HepG2 (cell line): Measurements from ENCODE around the gene ZNF831. TPM values are rescaled to one million over a fixed set of nuclear protein-coding genes. Genes with fewer than 3 reads are reported as not detected.
A peak's percentile ranks its signal among the peaks of the same experiment; 100 is the strongest.

ENCODE experiments used
- ATAC-seq: fragments of 200-7000 bp; cut with Tn5 transposase; 3 replicates; pipeline ENCODE4 v1.9.1; 2020; ENCODE audit warnings: mild to moderate bottlenecking, moderate library complexity
- BruUV-seq: library from RNA; stranded (reverse); fragments of 400-500 nt; replicated peaks from 2 replicates; lab custom pipeline; 2021; lab: Mats Ljungman, UMichigan
- CTCF ChIA-PET: fragments of 300-600 bp; formaldehyde crosslinking; extraction: SDS; loops from one replicate; lab custom pipeline; 2021; ENCODE audit warnings: low total read pairs, inconsistent platforms, low intra/inter-chr PET ratio; lab: Yijun Ruan, JAX
- POLR2A ChIA-PET: fragments of 350-600 bp; sonication (Branson Sonifier 250); formaldehyde crosslinking; loops from one replicate; lab custom pipeline; 2020; ENCODE audit warnings: antibody characterized with exemption, inconsistent platforms; lab: Yijun Ruan, JAX
- DNase-seq: peaks from one replicate; pipeline ENCODE4 v3.0.0-alpha.2; 2015; ENCODE audit warnings: low spot score
- FAIRE-seq: peaks from 3 replicates; lab custom pipeline; 2011; peaks lifted over from hg19 to GRCh38; lab: Jason Lieb, UNC
- H2AFZ ChIP-seq: one replicate; pipeline ENCODE4 v1.6.1; 2011; ENCODE audit warnings: low read length, inconsistent platforms
- H3K27ac ChIP-seq: fragments of 300-600 bp; 3 replicates; pipeline ENCODE4 v1.8.0; 2011; ENCODE audit warnings: mixed run types, mild to moderate bottlenecking, mixed read lengths, low read length, inconsistent platforms; ENCODE audit not compliant: insufficient read depth; ENCODE audit errors: extremely low read length
- H3K27me3 ChIP-seq, 2 experiments: fragments of 200-600 bp in 1 of 2; 2 replicates in 1 of 2; 3 replicates in 1 of 2; pipeline versions ENCODE4 v1.6.0 to v1.8.0; 2011; ENCODE audit warnings: low read length in 2 of 2, mild to moderate bottlenecking in 2 of 2, moderate library complexity in 2 of 2, inconsistent platforms in 1 of 2; ENCODE audit not compliant: insufficient read depth in 2 of 2, control insufficient read depth in 1 of 2
- H3K36me3 ChIP-seq, 2 experiments: fragments of 200-600 bp in 1 of 2; replicated peaks in 1 of 2; 2 replicates in 1 of 2; 3 replicates in 1 of 2; pipeline versions ENCODE4 v1.5.1 to v1.8.0; 2011; ENCODE audit warnings: low read length in 2 of 2, inconsistent platforms in 1 of 2; ENCODE audit not compliant: insufficient read depth in 2 of 2, control insufficient read depth in 1 of 2
- H3K4me1 ChIP-seq: 2 replicates; pipeline ENCODE4 v1.5.1; 2012; ENCODE audit warnings: low read length, inconsistent platforms; ENCODE audit not compliant: insufficient read depth
- H3K4me2 ChIP-seq: 2 replicates; pipeline ENCODE4 v1.6.0; 2011; ENCODE audit warnings: low read depth, low read length, inconsistent platforms
- H3K4me3 ChIP-seq, 3 experiments: fragments of 200-600 bp in 1 of 3; sonication (generic), shearing (Covaris generic) in 1 of 3; replicated peaks in 1 of 3; 2 replicates each; pipeline ENCODE4 v1.5.1; 2011 to 2016; ENCODE audit warnings: low read length in 3 of 3, inconsistent platforms in 2 of 3, low read depth in 2 of 3, mild to moderate bottlenecking in 2 of 3, control low read depth in 1 of 3, mixed read lengths in 1 of 3; ENCODE audit not compliant: insufficient read depth in 1 of 3
- H3K79me2 ChIP-seq: one replicate; pipeline ENCODE4 v1.6.1; 2011; ENCODE audit warnings: low read length, inconsistent platforms; ENCODE audit not compliant: insufficient read depth
- H3K9ac ChIP-seq: 2 replicates; pipeline ENCODE4 v1.6.0; 2011; ENCODE audit warnings: mild to moderate bottlenecking, low read depth, low read length, inconsistent platforms; ENCODE audit not compliant: insufficient read depth
- H3K9me3 ChIP-seq: 2 replicates; pipeline ENCODE4 v1.5.1; 2012; ENCODE audit warnings: mild to moderate bottlenecking, low read length
- H4K20me1 ChIP-seq: 2 replicates; pipeline ENCODE4 v1.6.0; 2011; ENCODE audit warnings: inconsistent platforms, mild to moderate bottlenecking, low read length, moderate library complexity; ENCODE audit not compliant: insufficient read depth
- CCAR2 ChIP-seq: fragments of 200-400 bp; formaldehyde crosslinking; optimal IDR thresholded peaks from 2 replicates; pipeline ENCODE3; 2018; ENCODE audit warnings: low read depth, mild to moderate bottlenecking, low read length, moderate library complexity
- MTERF4 ChIP-seq: sonication (generic); formaldehyde crosslinking; IDR thresholded peaks from 2 replicates; pipeline ENCODE4 v1.8.0; 2023; ENCODE audit warnings: mild to moderate bottlenecking, missing genetic modification reagents
- ZNF333 ChIP-seq: sonication (generic); formaldehyde crosslinking; IDR thresholded peaks from 2 replicates; pipeline ENCODE4 v1.4.0; 2020; ENCODE audit warnings: mild to moderate bottlenecking, missing genetic modification reagents, borderline replicate concordance
- ZNF503 ChIP-seq: sonication (generic); formaldehyde crosslinking; IDR thresholded peaks from 2 replicates; pipeline ENCODE4 v1.4.0; 2020; ENCODE audit warnings: missing genetic modification reagents
- WGBS: methylation state at CpG from one replicate; pipeline ENCODE4 v1.1.6; 2017; ENCODE audit warnings: low lambda C conversion rate; 5-methylcytosine and 5-hydroxymethylcytosine counted together
- in situ Hi-C: cut with HindIII; loops from 2 replicates; pipeline ENCODE4 v1.10.0; 2017; ENCODE audit warnings: low pct_unique_long_range_greater_than_20kb; ENCODE audit not compliant: extremely low pct_ligation_motif_present
- intact Hi-C: fragments of 100-400 bp; cut with micrococcal nuclease; formaldehyde crosslinking; loops from one replicate; pipeline ENCODE4 v1.10.0; 2022; ENCODE audit not compliant: unreplicated experiment
- polyA plus RNA-seq, 8 experiments: library from polyadenylated mRNA; depleted of rRNA in 3 of 8; stranded (reverse) in 7 of 8; unstranded in 1 of 8; fragments of >200 nt; fragmentation: Illumina TruSeq in 4 of 8; extraction: Trizol in 4 of 8; gene quantifications; 2 replicates each; pipeline versions ENCODE4 v1.2.1 to v1.2.3, GENCODE V29; 2011 to 2016; ENCODE audit warnings: low read depth in 4 of 8, missing spikeins in 1 of 8, mixed read lengths in 1 of 8; ENCODE audit not compliant: insufficient read depth in 1 of 8
- total RNA-seq, 5 experiments: library from RNA; depleted of rRNA; stranded (reverse); fragments of >200 nt; fragmentation: Illumina TruSeq; extraction: Trizol; gene quantifications; 2 replicates each; pipeline ENCODE4 v1.2.3, GENCODE V29; 2016; ENCODE audit warnings: low read depth in 1 of 5

ZNF831 gene
- total and polyA plus RNA-seq, 2 of the 13 experiments (the other 11 are each of a cell fraction or from before 2014, with no cell fraction given): not detected

- Histone ChIP-seq H4K20me1 (peaks cover 3% of the 10 kb centered on the region; the same call in 1 of the 2 replicates), H3K4me3 (no peak overlapping the region), H3K9ac (no peak overlapping the region), H3K79me2 (no peaks in the 10 kb centered on the region), H2AFZ (no peak overlapping the region), H3K4me2 (no peak overlapping the region), H3K27me3 (peaks cover 2 to 48% of the 10 kb centered on the region in 2 experiments; a peak in 4 of 5 replicates), H3K27ac (no peak overlapping the region)
- 31% methylated on average over 2 of the region's 2 CpGs for WGBS
- FAIRE-seq (no peak), ATAC-seq (peak; percentile 34; the same call in 1 of the 3 replicates)
- BruUV-seq: no TSS peak
- intact Hi-C loops: no loop called here
- CTCF ChIA-PET: no interaction called here
- no peak for TF ChIP-seq ZNF333 (CRISPR knock-in tag)
- no peak for TF ChIP-seq MTERF4 (CRISPR knock-in tag)
- no peak for TF ChIP-seq CCAR2
- no peak for TF ChIP-seq ZNF503 (CRISPR knock-in tag)
- TF ChIP-seq, all 625 proteins: peak for 0
- Histone ChIP-seq H3K4me1 (no peaks in the 10 kb centered on the region), H3K9me3 (no peaks in the 10 kb centered on the region), H3K36me3 (no peaks in the 10 kb centered on the region)
- POLR2A ChIA-PET: no interaction called here
- DNase-seq: no peak
- in situ Hi-C loops: no loop called here
These were observed 9.8 kb upstream of the ZNF831 start for GRCh38 chr20:59153832-59154231.
